HG03558 (cell line): ENCODE results near the gene NEK1.
"Not testable (repeated sequence)": the region's sequence is repeated elsewhere in the genome, so short reads cannot be mapped to it uniquely, and the experiment has no call there.

Experiments used
- ATAC-seq: cut with Tn5 transposase; IDR thresholded peaks from one replicate; pipeline ENCODE4 v1.9.1; 2021; ENCODE audit warnings: moderate number of reproducible peaks; ENCODE audit not compliant: unreplicated experiment; ENCODE audit errors: extremely low read depth

The NEK1 gene

GRCh38 chr4:169627307-169627706 lies 14.9 kb upstream of the NEK1 start:
- ATAC-seq: no peak

GRCh38 chr4:169626331-169627282 lies 14.2 kb upstream of the NEK1 start:
- ATAC-seq: no peak

GRCh38 chr4:169625886-169626285 lies 13.5 kb upstream of the NEK1 start:
- no peak for ATAC-seq

- not testable (repeated sequence) for ATAC-seq
Observed at GRCh38 chr4:169624012-169624411, 11.6 kb upstream of the NEK1 start.

- ATAC-seq: no peak
Observed at GRCh38 chr4:169622566-169622965, 10.2 kb upstream of the NEK1 start.

GRCh38 chr4:169621731-169622492 lies 9.5 kb upstream of the NEK1 start:
- no peak for ATAC-seq

GRCh38 chr4:169620880-169621248 lies 8.5 kb upstream of the NEK1 start:
- no peak for ATAC-seq

- ATAC-seq: peak; percentile 89
Observed at GRCh38 chr4:169619958-169620879, 7.8 kb upstream of the NEK1 start, which contains the start of gene CLCN3. CLCN3 (plus strand) TSS chr4:169620578; CDS start chr4:169635929, 15,351 bp downstream.

GRCh38 chr4:169619518-169619957 lies 7.2 kb upstream of the NEK1 start:
- ATAC-seq: peak; percentile 29

GRCh38 chr4:169618986-169619385 lies 6.6 kb upstream of the NEK1 start:
- no peak for ATAC-seq

GRCh38 chr4:169618286-169618685 lies 5.9 kb upstream of the NEK1 start:
- no peak for ATAC-seq

GRCh38 chr4:169617306-169617705 lies 4.9 kb upstream of the NEK1 start:
- ATAC-seq: no peak

- ATAC-seq: no peak
Observed at GRCh38 chr4:169616846-169617245, 4.5 kb upstream of the NEK1 start.

- ATAC-seq: no peak
Observed at GRCh38 chr4:169615467-169616106, 3.2 kb upstream of the NEK1 start.

- ATAC-seq: peak; percentile 27
Observed at GRCh38 chr4:169612871-169613859, 782 bp upstream of the NEK1 start.

GRCh38 chr4:169611157-169611556 lies 1.2 kb downstream of the NEK1 start:
- no peak for ATAC-seq

GRCh38 chr4:169604903-169605331 lies 7.5 kb downstream of the NEK1 start:
- no peak for ATAC-seq

GRCh38 chr4:169604131-169604900 lies 8.1 kb downstream of the NEK1 start:
- peak; percentile 61 for ATAC-seq
